C4-2B (cell line): ENCODE data around the gene TNS1.

Source experiments
- CTCF ChIP-seq: fragments of 450-650 bp; conservative IDR thresholded peaks from 2 replicates; pipeline ENCODE4 v1.5.1; 2017; ENCODE audit warnings: mild to moderate bottlenecking
- ZFX ChIP-seq: fragments of 450-650 bp; IDR thresholded peaks from 2 replicates; pipeline ENCODE4 v1.6.1; 2017

GRCh38 chr2:217840522-217840921 is 162.3 kb downstream of the TNS1 start:
- TF ChIP-seq CTCF (no peak), ZFX (no peak)
